ENCODE results near the gene APOL6.
"Not testable (repeated sequence)": the region's sequence is repeated elsewhere in the genome, so short reads cannot be mapped to it uniquely, and the experiment has no call there.

APOL6 gene

GRCh38 chr22:35634943-35635540, 13.2 kb upstream of the APOL6 start:
- in situ Hi-C loops (cut with MboI; ENCODE audit: low sequenced_read_pairs) = no loop called here

GRCh38 chr22:35637254-35637653, 11.0 kb upstream of the APOL6 start:
- in situ Hi-C loops (cut with MboI; ENCODE audit: low sequenced_read_pairs) = no loop called here

GRCh38 chr22:35638001-35638400, 10.2 kb upstream of the APOL6 start:
- in situ Hi-C loops (cut with MboI; ENCODE audit: low sequenced_read_pairs) = no loop called here

- in situ Hi-C loops (cut with MboI; ENCODE audit: low sequenced_read_pairs) = no loop called here
These were observed 9.8 kb upstream of the APOL6 start for GRCh38 chr22:35638410-35638809.

GRCh38 chr22:35641494-35642120, 6.6 kb upstream of the APOL6 start:
- in situ Hi-C loops (cut with MboI; ENCODE audit: low sequenced_read_pairs) = no loop called here

- in situ Hi-C loops (cut with MboI; ENCODE audit: low sequenced_read_pairs) = no loop called here
These were observed 5.9 kb upstream of the APOL6 start for GRCh38 chr22:35642305-35642741.

- in situ Hi-C loops (cut with MboI; ENCODE audit: low sequenced_read_pairs) = no loop called here
These were observed 4.3 kb upstream of the APOL6 start for GRCh38 chr22:35643991-35644390.

GRCh38 chr22:35645646-35646045, 2.6 kb upstream of the APOL6 start:
- in situ Hi-C loops (cut with MboI; ENCODE audit: low sequenced_read_pairs) = no loop called here

GRCh38 chr22:35649026-35649553, 844 bp downstream of the APOL6 start:
- in situ Hi-C loops (cut with MboI; ENCODE audit: low sequenced_read_pairs) = no loop called here

- in situ Hi-C loops (cut with MboI; ENCODE audit: low sequenced_read_pairs) = no loop called here
These were observed 1.5 kb downstream of the APOL6 start for GRCh38 chr22:35649636-35650250.

- in situ Hi-C loops (cut with MboI; ENCODE audit: low sequenced_read_pairs) = no loop called here
These were observed 2.8 kb downstream of the APOL6 start for GRCh38 chr22:35651085-35651484.

- in situ Hi-C loops (cut with MboI; ENCODE audit: low sequenced_read_pairs) = no loop called here
These were observed 5.6 kb downstream of the APOL6 start for GRCh38 chr22:35653824-35654223.

- in situ Hi-C loops (cut with MboI; ENCODE audit: low sequenced_read_pairs) = no loop called here
These were observed 8.1 kb downstream of the APOL6 start for GRCh38 chr22:35656284-35656752.

GRCh38 chr22:35657571-35658312, 9.5 kb downstream of the APOL6 start:
- in situ Hi-C loops (cut with MboI; ENCODE audit: low sequenced_read_pairs) = no loop called here

- in situ Hi-C loops (cut with MboI; ENCODE audit: low sequenced_read_pairs) = no loop called here
These were observed 12.3 kb downstream of the APOL6 start for GRCh38 chr22:35660291-35661127.

- in situ Hi-C loops (cut with MboI; ENCODE audit: low sequenced_read_pairs) = no loop called here
These were observed 13.2 kb downstream of the APOL6 start for GRCh38 chr22:35661464-35661863.

- in situ Hi-C loops (cut with MboI; ENCODE audit: low sequenced_read_pairs) = no loop called here
These were observed 14.7 kb downstream of the APOL6 start for GRCh38 chr22:35662914-35663313.

- in situ Hi-C loops (cut with MboI; ENCODE audit: low sequenced_read_pairs) = no loop called here
These were observed 15.1 kb downstream of the APOL6 start for GRCh38 chr22:35663371-35663770.

GRCh38 chr22:35664955-35665587, 16.8 kb downstream of the APOL6 start:
- in situ Hi-C loops (cut with MboI; ENCODE audit: low sequenced_read_pairs) = no loop called here

- in situ Hi-C loops (cut with MboI; ENCODE audit: low sequenced_read_pairs) = not testable (repeated sequence)
These were observed 18.5 kb downstream of the APOL6 start for GRCh38 chr22:35666699-35667098.
